NCI-H2107 treated with DMSO at 0.1 percent for 48 hours (cell line): ENCODE measurements around the gene PSMB5.
A peak's percentile ranks its signal among the peaks of the same experiment; 100 is the strongest.

Experiments used
- DNase-seq: peaks from one replicate; lab custom pipeline; 2025; ENCODE audit not compliant: unreplicated experiment; lab: John Stamatoyannopoulos, UW

Gene PSMB5

GRCh38 chr14:22996768-22997654 is 37.7 kb downstream of the PSMB5 start:
- no peak for DNase-seq

GRCh38 chr14:22995889-22996625 is 38.6 kb downstream of the PSMB5 start:
- DNase-seq: no peak

- peak; percentile 24 for DNase-seq
These were observed 39.9 kb downstream of the PSMB5 start for GRCh38 chr14:22994762-22995275.

GRCh38 chr14:22993517-22993916 is 41.2 kb downstream of the PSMB5 start:
- DNase-seq: no peak

- DNase-seq: no peak
These were observed 42.8 kb downstream of the PSMB5 start for GRCh38 chr14:22991852-22992251.

- DNase-seq: no peak
These were observed 47.4 kb downstream of the PSMB5 start for GRCh38 chr14:22987291-22987690.

- DNase-seq: peak; percentile 90
These were observed 48.1 kb downstream of the PSMB5 start for GRCh38 chr14:22986508-22987054.

- no peak for DNase-seq
These were observed 48.7 kb downstream of the PSMB5 start for GRCh38 chr14:22985894-22986507.

- no peak for DNase-seq
These were observed 49.6 kb downstream of the PSMB5 start for GRCh38 chr14:22984959-22985658.

- peak; percentile 26 for DNase-seq
These were observed 52.0 kb downstream of the PSMB5 start, which contains the start of gene AJUBA for GRCh38 chr14:22982477-22983245. TSS of gene AJUBA (minus strand) at chr14:22982551. CDS start at chr14:22982266, 285 bp downstream.

- DNase-seq: no peak
These were observed 52.7 kb downstream of the PSMB5 start for GRCh38 chr14:22981876-22982476.

- no peak for DNase-seq
These were observed 53.4 kb downstream of the PSMB5 start for GRCh38 chr14:22981090-22981875.

- DNase-seq: no peak
These were observed 54.0 kb downstream of the PSMB5 start for GRCh38 chr14:22980672-22981089.

- no peak for DNase-seq
These were observed 54.8 kb downstream of the PSMB5 start for GRCh38 chr14:22979748-22980392.

- no peak for DNase-seq
These were observed 55.6 kb downstream of the PSMB5 start for GRCh38 chr14:22978981-22979671.

- no peak for DNase-seq
These were observed 56.2 kb downstream of the PSMB5 start for GRCh38 chr14:22978487-22978837.

GRCh38 chr14:22977684-22978486 is 56.8 kb downstream of the PSMB5 start:
- DNase-seq: no peak
